ENCODE results near the gene CCDC190. TPM values are rescaled to one million over a fixed set of nuclear protein-coding genes. Genes with fewer than 3 reads are reported as not detected.

The CCDC190 gene
- total and polyA plus RNA-seq, 2 donors from 2014 or later = 0.60 TPM; not detected in 1

DNA sequence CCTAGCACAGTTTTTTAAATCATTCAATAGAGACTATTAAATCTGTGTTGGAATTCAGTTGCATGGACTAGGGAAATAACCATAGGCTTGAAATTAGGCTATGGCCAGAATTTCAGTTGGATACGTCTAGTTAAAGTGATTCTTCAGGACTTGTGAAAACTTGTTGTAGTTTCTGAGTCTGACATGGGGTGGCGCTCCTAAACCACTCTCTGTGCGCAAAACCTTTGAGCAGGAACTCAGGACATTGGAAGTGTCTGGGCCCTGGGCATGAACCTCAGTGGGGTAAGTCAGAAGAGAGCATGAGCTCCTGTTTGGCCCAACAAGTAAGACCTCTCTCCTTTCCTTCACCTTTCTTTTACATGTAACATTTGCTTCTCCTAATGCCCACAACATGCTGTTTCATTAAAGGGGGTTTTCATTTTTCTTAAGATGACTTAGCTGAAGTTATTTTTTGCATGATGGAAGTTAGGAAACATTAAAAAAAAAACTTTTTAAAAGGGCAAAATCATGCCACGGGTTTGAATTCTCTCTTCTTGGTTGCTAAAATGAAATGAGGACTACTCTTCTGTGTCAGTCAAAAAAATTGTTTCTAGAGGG lies 17.1 kb upstream of the CCDC190 start:
- DNase-seq (peak in 4 of 5 donors; percentile 71 to 79 (median 76)), FAIRE-seq (no peak)
- no peaks in the 10 kb centered on the region for H3K27me3 ChIP-seq (ENCODE audit: control insufficient read depth, insufficient read depth, low read length)
- no peak overlapping the region for H3K27ac ChIP-seq (ENCODE audit: low read depth in 2 of 2, low read length in 2 of 2)
- intact Hi-C loops (cut with DNase I) = no loop called here
- no peaks in the 10 kb centered on the region for H3K4me1 ChIP-seq (ENCODE audit: control insufficient read depth in 2 of 3, insufficient read depth in 2 of 3, low read depth in 1 of 3, low read length in 3 of 3)
- H3K9me3 ChIP-seq (ENCODE audit: control insufficient read depth in 2 of 3, insufficient read depth in 1 of 3, low read length in 3 of 3) = no peaks in the 10 kb centered on the region
- no peak overlapping the region for H3K4me3 ChIP-seq (ENCODE audit: low read length in 3 of 3)
- TF ChIP-seq, protein P1, sequence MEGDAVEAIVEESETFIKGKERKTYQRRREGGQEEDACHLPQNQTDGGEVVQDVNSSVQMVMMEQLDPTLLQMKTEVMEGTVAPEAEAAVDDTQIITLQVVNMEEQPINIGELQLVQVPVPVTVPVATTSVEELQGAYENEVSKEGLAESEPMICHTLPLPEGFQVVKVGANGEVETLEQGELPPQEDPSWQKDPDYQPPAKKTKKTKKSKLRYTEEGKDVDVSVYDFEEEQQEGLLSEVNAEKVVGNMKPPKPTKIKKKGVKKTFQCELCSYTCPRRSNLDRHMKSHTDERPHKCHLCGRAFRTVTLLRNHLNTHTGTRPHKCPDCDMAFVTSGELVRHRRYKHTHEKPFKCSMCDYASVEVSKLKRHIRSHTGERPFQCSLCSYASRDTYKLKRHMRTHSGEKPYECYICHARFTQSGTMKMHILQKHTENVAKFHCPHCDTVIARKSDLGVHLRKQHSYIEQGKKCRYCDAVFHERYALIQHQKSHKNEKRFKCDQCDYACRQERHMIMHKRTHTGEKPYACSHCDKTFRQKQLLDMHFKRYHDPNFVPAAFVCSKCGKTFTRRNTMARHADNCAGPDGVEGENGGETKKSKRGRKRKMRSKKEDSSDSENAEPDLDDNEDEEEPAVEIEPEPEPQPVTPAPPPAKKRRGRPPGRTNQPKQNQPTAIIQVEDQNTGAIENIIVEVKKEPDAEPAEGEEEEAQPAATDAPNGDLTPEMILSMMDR (IDR thresholded peaks at IDR 0.05; ENCODE audit: borderline replicate concordance, extremely low read depth, insufficient read depth) = peak; percentile 61
- no peak overlapping the region for H3K9ac ChIP-seq (ENCODE audit: low read length in 3 of 3)
- no peaks in the 10 kb centered on the region for H3K36me3 ChIP-seq (ENCODE audit: control insufficient read depth in 2 of 3, insufficient read depth in 3 of 3, low read length in 3 of 3)

DNA sequence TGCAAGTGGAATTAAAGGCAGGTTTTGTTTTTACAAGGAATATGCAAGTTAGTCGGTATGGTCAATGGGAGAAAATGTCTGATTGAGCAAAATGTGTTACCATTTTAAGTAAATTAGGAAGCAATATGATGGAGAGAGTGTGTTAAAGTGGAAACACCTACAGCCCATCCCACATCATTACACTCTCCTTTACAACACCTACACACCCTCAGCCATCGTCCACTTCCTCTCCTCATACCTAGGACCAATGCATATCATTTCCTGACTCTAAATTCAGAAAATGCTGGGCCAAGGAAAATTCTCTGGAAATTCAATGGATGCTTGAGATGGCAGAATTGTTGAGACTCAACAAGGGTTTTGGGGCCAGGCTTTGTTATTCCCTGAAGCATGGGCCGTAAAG lies 16.4 kb upstream of the CCDC190 start:
- FAIRE-seq (no peak), DNase-seq (no peak)
- no peaks in the 10 kb centered on the region for H3K36me3 ChIP-seq (ENCODE audit: control insufficient read depth in 2 of 3, insufficient read depth in 3 of 3, low read length in 3 of 3)
- H3K9me3 ChIP-seq (ENCODE audit: control insufficient read depth in 2 of 3, insufficient read depth in 1 of 3, low read length in 3 of 3) = no peaks in the 10 kb centered on the region
- no peaks in the 10 kb centered on the region for H3K4me1 ChIP-seq (ENCODE audit: control insufficient read depth in 2 of 3, insufficient read depth in 2 of 3, low read depth in 1 of 3, low read length in 3 of 3)
- H3K27me3 ChIP-seq (ENCODE audit: control insufficient read depth, insufficient read depth, low read length) = no peaks in the 10 kb centered on the region
- H3K9ac ChIP-seq (ENCODE audit: low read length in 3 of 3) = no peak overlapping the region
- TF ChIP-seq, protein P1 (IDR thresholded peaks at IDR 0.05; ENCODE audit: borderline replicate concordance, extremely low read depth, insufficient read depth) = no peak
- no peak overlapping the region for H3K27ac ChIP-seq (ENCODE audit: low read depth in 2 of 2, low read length in 2 of 2)
- intact Hi-C loops (cut with DNase I) = no loop called here
- H3K4me3 ChIP-seq (ENCODE audit: low read length in 3 of 3) = no peak overlapping the region

DNA sequence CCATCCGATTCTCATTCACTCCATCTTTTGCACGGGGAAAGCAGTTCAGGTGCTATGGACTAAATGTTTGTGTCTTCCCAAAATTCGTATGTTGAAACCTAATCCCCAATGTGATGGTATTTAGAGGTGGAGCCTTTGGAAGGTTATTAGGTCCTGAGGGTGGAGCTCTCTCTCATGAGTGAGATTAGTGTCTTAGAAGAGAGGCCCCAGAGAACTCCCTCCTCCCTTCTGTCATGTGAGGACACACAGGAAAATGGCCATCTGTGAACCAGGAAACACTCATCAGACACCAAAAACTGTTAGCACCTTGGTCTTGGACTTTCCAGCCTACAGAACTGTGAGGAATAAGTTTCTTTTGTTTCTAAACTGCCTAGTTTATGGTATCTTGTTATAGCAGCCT lies 15.8 kb upstream of the CCDC190 start:
- DNase-seq (no peak), FAIRE-seq (no peak)
- TF ChIP-seq, protein P1 (IDR thresholded peaks at IDR 0.05; ENCODE audit: borderline replicate concordance, extremely low read depth, insufficient read depth) = no peak
- no peaks in the 10 kb centered on the region for H3K27me3 ChIP-seq (ENCODE audit: control insufficient read depth, insufficient read depth, low read length)
- no peaks in the 10 kb centered on the region for H3K36me3 ChIP-seq (ENCODE audit: control insufficient read depth in 2 of 3, insufficient read depth in 3 of 3, low read length in 3 of 3)
- no peaks in the 10 kb centered on the region for H3K4me1 ChIP-seq (ENCODE audit: control insufficient read depth in 2 of 3, insufficient read depth in 2 of 3, low read depth in 1 of 3, low read length in 3 of 3)
- no peak overlapping the region for H3K4me3 ChIP-seq (ENCODE audit: low read length in 3 of 3)
- no peak overlapping the region for H3K27ac ChIP-seq (ENCODE audit: low read depth in 2 of 2, low read length in 2 of 2)
- H3K9me3 ChIP-seq (ENCODE audit: control insufficient read depth in 2 of 3, insufficient read depth in 1 of 3, low read length in 3 of 3) = no peaks in the 10 kb centered on the region
- no peak overlapping the region for H3K9ac ChIP-seq (ENCODE audit: low read length in 3 of 3)
- intact Hi-C loops (cut with DNase I) = no loop called here
